ENCODE results near the gene CLASP1.
"Not testable (repeated sequence)": the region's sequence is repeated elsewhere in the genome, so short reads cannot be mapped to it uniquely, and the experiment has no call there.

DNA sequence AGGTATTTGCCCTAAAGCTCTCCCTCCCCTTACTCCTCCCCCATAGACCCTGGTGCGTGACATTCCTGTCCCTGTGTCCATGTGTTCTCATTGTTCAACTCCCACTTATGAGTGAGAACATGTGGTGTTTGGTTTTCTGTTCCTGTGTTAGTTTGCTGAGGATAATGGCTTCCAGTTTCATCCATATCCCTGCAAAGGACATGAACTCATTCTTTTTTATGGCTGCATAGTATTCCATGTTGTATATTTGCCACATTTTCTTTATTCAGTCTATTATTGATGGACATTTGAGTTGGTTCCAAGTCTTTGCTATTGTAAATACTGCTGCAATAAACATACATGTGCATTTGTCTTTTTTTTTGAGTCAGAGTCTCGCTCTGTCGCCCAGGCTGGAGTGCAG, 41.3 kb upstream of the CLASP1 start:
- TF ChIP-seq, protein P1, sequence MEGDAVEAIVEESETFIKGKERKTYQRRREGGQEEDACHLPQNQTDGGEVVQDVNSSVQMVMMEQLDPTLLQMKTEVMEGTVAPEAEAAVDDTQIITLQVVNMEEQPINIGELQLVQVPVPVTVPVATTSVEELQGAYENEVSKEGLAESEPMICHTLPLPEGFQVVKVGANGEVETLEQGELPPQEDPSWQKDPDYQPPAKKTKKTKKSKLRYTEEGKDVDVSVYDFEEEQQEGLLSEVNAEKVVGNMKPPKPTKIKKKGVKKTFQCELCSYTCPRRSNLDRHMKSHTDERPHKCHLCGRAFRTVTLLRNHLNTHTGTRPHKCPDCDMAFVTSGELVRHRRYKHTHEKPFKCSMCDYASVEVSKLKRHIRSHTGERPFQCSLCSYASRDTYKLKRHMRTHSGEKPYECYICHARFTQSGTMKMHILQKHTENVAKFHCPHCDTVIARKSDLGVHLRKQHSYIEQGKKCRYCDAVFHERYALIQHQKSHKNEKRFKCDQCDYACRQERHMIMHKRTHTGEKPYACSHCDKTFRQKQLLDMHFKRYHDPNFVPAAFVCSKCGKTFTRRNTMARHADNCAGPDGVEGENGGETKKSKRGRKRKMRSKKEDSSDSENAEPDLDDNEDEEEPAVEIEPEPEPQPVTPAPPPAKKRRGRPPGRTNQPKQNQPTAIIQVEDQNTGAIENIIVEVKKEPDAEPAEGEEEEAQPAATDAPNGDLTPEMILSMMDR (IDR thresholded peaks at IDR 0.05), result not testable (repeated sequence)
- not testable (repeated sequence) for TF ChIP-seq POLR2A (IDR thresholded peaks at IDR 0.05); POLR2AphosphoS5 (IDR thresholded peaks at IDR 0.05; ENCODE audit: insufficient read depth in 1 of 2, low read depth in 1 of 2)

Data from vagina (tissue), 2 donors.